AG08396 (cell line): ENCODE results near the gene PTPRK.

Source experiments
- DNase-seq: peaks from one replicate; pipeline ENCODE4 v3.0.0; 2012; ENCODE audit warnings: low spot score, mixed read lengths

PTPRK gene

GRCh38 chr6:128070406-128070805 is 450.0 kb downstream of the PTPRK start:
- DNase-seq = no peak

- no peak for DNase-seq
Observed at GRCh38 chr6:128069188-128069587, 451.2 kb downstream of the PTPRK start.

DNA sequence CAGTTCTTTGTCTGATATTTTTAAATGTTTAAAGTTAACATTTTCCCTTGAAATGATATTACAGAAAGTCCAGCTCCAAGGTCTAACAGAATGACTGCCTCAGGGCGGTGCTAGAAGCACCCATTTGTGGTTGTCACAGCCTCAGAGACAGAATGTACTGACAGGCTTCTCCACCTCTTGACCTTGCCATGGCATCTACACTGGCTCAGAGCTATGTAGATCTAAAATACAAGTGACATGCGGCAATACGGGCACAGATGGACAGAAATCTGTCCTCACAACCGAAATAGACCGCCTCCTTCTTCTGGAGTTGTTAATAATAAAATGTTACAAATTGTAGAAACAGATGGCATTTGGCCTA is 452.3 kb downstream of the PTPRK start:
- DNase-seq = no peak

- DNase-seq = no peak
Observed at GRCh38 chr6:128067446-128068118, 452.8 kb downstream of the PTPRK start.

DNA sequence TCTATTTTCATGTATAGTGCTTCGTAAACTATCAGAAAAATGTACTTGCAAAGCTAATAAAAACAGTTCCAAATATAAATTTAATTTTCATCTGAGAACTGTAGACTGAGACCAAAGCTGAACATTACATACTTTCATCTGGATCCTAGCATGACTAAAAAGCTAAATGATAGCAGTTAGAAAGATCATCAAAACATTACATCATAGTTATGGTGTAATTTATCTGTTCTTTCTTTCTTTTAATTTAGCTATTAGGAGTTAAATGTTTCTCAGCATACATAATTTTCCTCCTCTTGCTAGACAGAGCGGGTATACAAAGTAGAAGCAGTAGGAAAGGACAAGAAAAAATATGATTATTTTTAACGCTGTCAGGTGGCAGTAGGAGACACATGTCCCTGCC is 455.3 kb downstream of the PTPRK start:
- no peak for DNase-seq

DNA sequence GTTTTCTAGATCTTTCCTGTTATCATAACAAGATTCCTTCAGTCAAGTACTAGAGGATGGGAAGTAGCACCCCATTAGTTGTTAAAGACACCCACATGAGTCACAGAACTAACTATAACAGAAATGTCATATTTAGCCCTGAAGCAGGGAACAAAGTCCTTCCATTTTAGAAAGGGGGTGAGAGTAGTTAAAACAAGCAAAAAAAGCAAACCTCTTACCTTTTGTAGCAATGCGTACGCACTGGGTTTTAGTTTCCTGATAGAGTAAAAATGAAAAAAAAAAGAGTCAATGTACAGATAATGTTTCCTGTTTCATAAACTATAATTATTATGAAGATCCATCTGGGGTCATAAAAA is 455.9 kb downstream of the PTPRK start:
- DNase-seq = no peak

GRCh38 chr6:128063850-128064539 is 456.4 kb downstream of the PTPRK start:
- DNase-seq = no peak

- DNase-seq = peak; percentile 3
Observed at GRCh38 chr6:128062882-128063603, 457.4 kb downstream of the PTPRK start.

DNA sequence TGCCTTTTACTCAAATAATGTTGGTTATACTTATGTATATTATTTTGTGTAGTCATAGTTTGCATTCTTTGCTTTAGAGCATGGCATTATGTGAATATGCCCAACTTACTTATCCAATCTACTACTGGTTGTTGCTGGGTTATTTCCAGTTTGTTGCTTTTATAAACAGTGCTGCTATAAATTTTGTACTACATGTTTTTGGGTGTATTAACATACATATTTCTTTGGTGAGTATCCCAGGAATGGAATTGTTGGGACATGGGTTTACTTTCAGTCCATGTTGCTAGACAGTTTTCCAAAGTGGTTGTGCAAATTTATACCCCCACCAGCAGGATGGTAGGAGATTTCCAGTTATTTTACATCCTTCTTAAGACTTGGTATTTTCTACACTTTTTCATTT is 462.5 kb downstream of the PTPRK start:
- peak; percentile 2 for DNase-seq

DNA sequence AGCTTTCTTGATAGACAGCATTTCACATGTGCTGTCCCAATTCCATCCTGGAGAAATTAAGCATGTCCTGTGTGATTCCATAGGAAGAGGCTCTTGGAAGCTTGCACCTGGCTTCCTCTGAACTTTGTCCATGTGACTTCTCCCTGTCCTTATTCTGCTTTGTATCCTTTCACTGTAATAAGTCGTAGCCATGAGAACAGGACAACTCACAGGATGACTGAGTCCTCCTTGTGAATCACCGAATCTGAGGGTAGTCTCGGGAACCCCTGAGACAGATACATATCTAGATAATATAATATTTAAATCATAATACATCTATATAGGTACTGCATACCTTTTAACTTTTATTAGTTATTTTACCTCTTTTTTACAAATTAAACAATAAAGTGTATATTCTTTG is 462.9 kb downstream of the PTPRK start:
- peak; percentile 2 for DNase-seq

- DNase-seq = no peak
Observed at GRCh38 chr6:128053109-128053508, 467.3 kb downstream of the PTPRK start.

- no peak for DNase-seq
Observed at GRCh38 chr6:128047989-128048388, 472.4 kb downstream of the PTPRK start.

DNA sequence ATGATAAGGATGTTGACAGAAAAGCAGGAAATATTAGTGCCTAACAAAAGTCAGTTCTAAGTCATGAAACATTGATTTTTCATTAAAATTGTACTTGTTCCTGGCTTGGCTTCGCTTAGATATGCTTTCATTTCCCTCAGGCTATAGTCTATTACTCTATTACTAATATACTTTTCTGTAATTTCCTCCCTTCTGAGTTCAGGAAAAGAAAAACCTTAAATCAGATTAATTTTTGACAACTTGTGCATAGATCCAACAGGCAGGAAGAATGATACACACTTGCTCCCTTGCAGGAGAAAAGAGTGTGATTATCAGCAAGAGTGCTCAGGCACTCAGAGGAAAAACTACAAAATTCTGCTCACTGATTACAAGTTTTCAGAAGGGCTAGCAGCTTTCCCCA is 474.4 kb downstream of the PTPRK start:
- no peak for DNase-seq

GRCh38 chr6:128039543-128039942 is 480.9 kb downstream of the PTPRK start:
- DNase-seq = no peak

- no peak for DNase-seq
Observed at GRCh38 chr6:128036808-128037570, 483.4 kb downstream of the PTPRK start.

GRCh38 chr6:128033156-128033555 is 487.2 kb downstream of the PTPRK start:
- no peak for DNase-seq

DNA sequence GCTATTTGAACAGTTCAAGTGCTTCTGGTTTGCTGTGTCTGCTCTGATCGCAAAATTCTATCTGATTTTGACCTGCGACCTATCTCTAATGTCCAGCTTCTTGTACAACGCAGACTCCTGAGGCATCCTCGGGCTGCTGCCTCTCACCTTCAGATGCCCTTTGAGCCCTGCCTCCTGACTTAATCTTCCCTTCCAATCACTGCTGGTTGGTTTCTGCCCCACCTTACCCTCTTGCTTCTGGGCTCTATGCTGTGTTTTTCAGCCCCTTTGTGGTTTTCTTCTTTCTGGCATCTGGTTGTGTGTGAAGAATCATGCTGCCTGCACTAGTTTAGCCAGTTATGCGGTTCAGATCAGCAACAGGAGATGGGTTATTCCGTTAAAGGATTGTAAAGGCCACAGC is 488.4 kb downstream of the PTPRK start:
- DNase-seq = no peak

GRCh38 chr6:128029826-128030225 is 490.6 kb downstream of the PTPRK start:
- DNase-seq = no peak

DNA sequence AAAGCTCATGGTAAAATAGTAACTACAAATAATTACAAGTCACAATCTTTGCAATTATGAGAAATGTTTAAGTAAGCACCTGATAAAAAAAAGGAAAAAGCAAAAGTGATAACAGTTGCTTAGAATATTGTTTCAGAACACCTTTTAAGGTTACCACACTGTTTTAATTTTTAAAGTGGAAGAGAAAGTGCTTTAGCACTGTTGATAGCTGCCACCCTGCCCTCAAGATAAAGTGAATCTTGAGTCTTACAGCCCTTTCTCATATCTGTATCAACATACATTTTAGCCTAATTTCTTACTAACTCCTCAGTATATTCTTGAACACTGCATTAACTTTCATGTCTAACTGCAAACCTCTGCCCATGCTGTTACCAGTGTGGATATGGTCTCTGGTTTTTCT is 492.2 kb downstream of the PTPRK start:
- DNase-seq = no peak

GRCh38 chr6:128025478-128025877 is 494.9 kb downstream of the PTPRK start:
- DNase-seq = no peak

- no peak for DNase-seq
Observed at GRCh38 chr6:128024969-128025368, 495.4 kb downstream of the PTPRK start.

DNA sequence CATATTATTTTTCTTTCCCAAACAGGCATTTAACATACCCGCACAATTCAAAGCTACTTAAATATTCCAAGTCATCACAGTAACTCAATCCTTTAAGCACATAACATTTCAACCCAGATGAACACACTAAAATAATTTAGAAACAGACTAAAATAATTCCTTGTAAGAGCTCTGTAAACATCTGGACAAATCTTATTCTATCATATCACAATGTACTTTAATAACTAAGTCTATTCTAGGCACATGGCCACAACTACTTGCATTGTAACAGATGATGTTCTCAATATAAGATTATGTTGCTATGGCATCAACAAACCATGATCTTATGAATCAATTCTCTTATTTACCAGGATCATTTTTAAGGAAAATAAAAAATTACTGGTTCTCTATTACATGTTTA is 496.4 kb downstream of the PTPRK start:
- no peak for DNase-seq

GRCh38 chr6:128018821-128019220 is 501.6 kb downstream of the PTPRK start:
- DNase-seq = no peak
